Measurements from ENCODE around the gene LITAFD.

LITAFD gene

GRCh38 chr16:8859913-8860881, 22.0 kb upstream of the LITAFD start:
- Histone ChIP-seq H3K36me3 (peaks cover 23 to 86% (median 58%) of the 10 kb centered on the region in 11 experiments), H4K20me1 (peaks cover 69 to 100% (median 92%) of the 10 kb centered on the region in 11 experiments), H3K9ac (peak overlapping the region in 8 of 11 experiments; percentile 11 to 53 (median 30); a peak in 10 of 22 replicates), H3K27me3 (no peaks in the 10 kb centered on the region), H3K4me3 (no peak overlapping the region), H3K4me1 (peaks cover 69 to 100% (median 100%) of the 10 kb centered on the region in 10 experiments), H3K27ac (peak overlapping the region in 7 of 11 experiments; percentile 7 to 62 (median 32); a peak in 10 of 22 replicates), H3K9me3 (replicated peaks in 1 of 11) (no peaks in the 10 kb centered on the region), H3K4me2 (peak overlapping the region in 10 of 11 experiments; percentile 23 to 100 (median 99); a peak in 18 of 22 replicates)
- TF ChIP-seq Cebpa-rat (IDR thresholded peaks at IDR 0.05) = no peak

GRCh38 chr16:8861563-8862308, 20.4 kb upstream of the LITAFD start:
- Histone ChIP-seq H3K27ac (peak overlapping the region in 9 of 11 experiments; percentile 25 to 95 (median 42); a peak in 13 of 22 replicates), H3K9ac (peak overlapping the region in 8 of 11 experiments; percentile 5 to 60 (median 36); a peak in 9 of 22 replicates), H3K36me3 (peaks cover 14 to 81% (median 45%) of the 10 kb centered on the region in 11 experiments), H3K4me1 (peaks cover 70 to 100% (median 98%) of the 10 kb centered on the region in 10 experiments), H3K9me3 (replicated peaks in 1 of 11) (no peaks in the 10 kb centered on the region), H3K4me3 (no peak overlapping the region), H3K4me2 (peak overlapping the region; percentile 29 to 100 (median 99); a peak in 20 of 22 replicates), H3K27me3 (no peaks in the 10 kb centered on the region), H4K20me1 (peaks cover 82 to 100% (median 93%) of the 10 kb centered on the region in 11 experiments)
- no peak for TF ChIP-seq Cebpa-rat (IDR thresholded peaks at IDR 0.05)

- H3K36me3 ChIP-seq = peaks cover 14 to 75% (median 41%) of the 10 kb centered on the region in 11 experiments
- H3K4me1 ChIP-seq = peaks cover 67 to 97% (median 90%) of the 10 kb centered on the region in 10 experiments
- H3K4me2 ChIP-seq = peak overlapping the region; percentile 94 to 100 (median 99); a peak in 19 of 22 replicates
- H3K27ac ChIP-seq = peak overlapping the region in 7 of 11 experiments; percentile 10 to 95 (median 22); a peak in 8 of 22 replicates
- TF ChIP-seq Cebpa-rat (IDR thresholded peaks at IDR 0.05) = no peak
- peak overlapping the region in 4 of 11 experiments; percentile 9 to 94 (median 21); a peak in 3 of 22 replicates for H3K9ac ChIP-seq
- H4K20me1 ChIP-seq = peaks cover 82 to 100% (median 96%) of the 10 kb centered on the region in 11 experiments
- H3K27me3 ChIP-seq = no peaks in the 10 kb centered on the region
- H3K9me3 ChIP-seq (replicated peaks in 1 of 11) = no peaks in the 10 kb centered on the region
- no peak overlapping the region for H3K4me3 ChIP-seq
Measured at GRCh38 chr16:8862309-8863130, 19.6 kb upstream of the LITAFD start.

DNA sequence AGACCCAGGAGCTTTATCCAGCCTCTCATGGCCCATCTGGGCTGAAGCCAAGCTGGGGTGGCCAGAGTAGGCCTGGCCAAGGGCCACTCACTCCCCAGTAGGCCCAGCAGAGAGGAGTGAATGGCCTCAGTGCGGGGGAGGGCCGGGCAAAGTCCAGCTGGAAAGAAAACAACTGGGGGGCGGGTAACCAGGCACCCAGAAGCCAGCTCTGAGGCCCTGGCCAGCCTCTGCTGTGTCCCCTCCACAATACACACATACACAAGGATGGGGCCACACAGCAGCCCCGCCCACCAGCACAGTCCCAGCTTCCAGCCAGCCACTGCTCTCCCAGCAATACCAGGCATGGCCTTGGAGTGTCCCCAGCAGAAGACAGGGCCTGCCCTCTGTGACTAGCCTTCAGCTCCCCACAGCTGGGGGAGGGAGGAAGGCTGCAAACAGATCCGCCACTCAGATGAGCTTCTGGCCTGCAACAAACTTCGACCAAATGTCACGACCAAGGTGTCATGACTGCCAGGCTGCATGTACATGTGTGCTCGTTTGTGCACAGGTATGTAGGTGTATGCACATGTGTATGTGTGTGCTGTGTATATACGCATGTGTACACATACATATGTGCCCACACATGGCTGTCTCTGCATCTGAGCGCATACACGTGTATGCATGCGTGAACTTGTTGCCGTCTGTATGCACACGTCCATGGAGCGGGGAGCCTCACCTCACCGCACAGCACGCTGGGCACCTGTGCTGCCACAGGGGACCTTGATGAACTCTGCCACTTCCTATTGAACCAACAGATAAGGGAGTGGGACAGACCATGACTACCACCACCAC, 18.3 kb upstream of the LITAFD start:
- no peaks in the 10 kb centered on the region for H3K27me3 ChIP-seq
- no peak for TF ChIP-seq Cebpa-rat (IDR thresholded peaks at IDR 0.05)
- peaks cover 58 to 84% (median 77%) of the 10 kb centered on the region in 10 experiments for H3K4me1 ChIP-seq
- H3K9me3 ChIP-seq (replicated peaks in 1 of 11) = no peaks in the 10 kb centered on the region
- H3K4me2 ChIP-seq = peak overlapping the region; percentile 94 to 100 (median 99)
- peak overlapping the region in 9 of 11 experiments; percentile 11 to 95 (median 84); a peak in 15 of 22 replicates for H3K27ac ChIP-seq
- H3K36me3 ChIP-seq = peaks cover 4 to 63% (median 28%) of the 10 kb centered on the region in 11 experiments
- peaks cover 76 to 95% (median 87%) of the 10 kb centered on the region in 11 experiments for H4K20me1 ChIP-seq
- H3K9ac ChIP-seq = peak overlapping the region in 9 of 11 experiments; percentile 81 to 94 (median 91); a peak in 18 of 22 replicates
- peak overlapping the region in 8 of 10 experiments; percentile 43 to 94 (median 74); a peak in 10 of 20 replicates for H3K4me3 ChIP-seq

- H3K4me2 ChIP-seq = peak overlapping the region; percentile 94 to 100 (median 99)
Measured at GRCh38 chr16:8864480-8865110, 17.6 kb upstream of the LITAFD start.

DNA sequence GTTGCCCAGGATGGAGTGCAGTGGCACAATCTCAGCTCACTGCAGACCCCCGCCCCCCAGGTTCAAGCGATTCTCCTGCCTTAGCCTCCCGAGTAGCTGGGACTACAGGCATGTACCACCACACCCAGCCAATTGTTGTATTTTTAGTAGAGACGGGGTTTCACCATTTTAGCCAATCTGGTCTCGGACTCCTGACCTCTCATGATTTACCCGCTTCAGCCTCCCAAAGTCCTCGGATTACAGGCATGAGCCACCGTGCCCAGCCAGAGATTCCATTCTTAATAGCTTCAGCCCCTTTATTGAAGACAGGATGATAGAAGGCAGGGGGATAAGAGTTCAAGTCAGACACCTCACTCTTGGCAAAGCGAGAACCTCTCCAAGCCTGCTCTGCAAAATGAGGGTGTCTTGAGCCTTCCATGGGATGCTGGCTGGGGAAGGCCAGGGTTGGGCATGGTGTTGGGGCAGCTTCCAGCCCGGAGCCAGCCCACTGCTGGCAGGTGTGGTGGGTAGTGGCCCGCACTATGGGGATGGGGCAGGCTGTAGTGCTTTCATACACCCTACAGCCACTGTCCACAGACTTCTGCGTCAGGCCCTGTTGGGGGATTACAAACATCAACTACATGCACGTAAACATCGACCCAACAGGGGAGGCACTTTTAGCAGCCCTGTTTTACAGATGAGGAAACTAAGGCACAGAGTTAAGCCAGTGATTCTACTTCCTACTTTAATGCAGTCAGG, 16.8 kb upstream of the LITAFD start:
- Histone ChIP-seq H3K36me3 (peaks cover 0 to 48% (median 16%) of the 10 kb centered on the region in 11 experiments; a peak in 11 of 22 replicates), H3K4me1 (peaks cover 70 to 81% (median 75%) of the 10 kb centered on the region in 10 experiments), H3K9ac (peak overlapping the region; percentile 22 to 94 (median 90); a peak in 19 of 22 replicates), H3K27me3 (no peaks in the 10 kb centered on the region), H3K4me2 (peak overlapping the region; percentile 94 to 100 (median 99)), H3K27ac (peak overlapping the region in 9 of 11 experiments; percentile 13 to 95 (median 90); a peak in 15 of 22 replicates), H3K9me3 (replicated peaks in 1 of 11) (no peaks in the 10 kb centered on the region), H4K20me1 (peaks cover 61 to 80% (median 72%) of the 10 kb centered on the region in 11 experiments), H3K4me3 (peak overlapping the region in 8 of 10 experiments; percentile 70 to 94 (median 78); a peak in 15 of 20 replicates)
- no peak for TF ChIP-seq Cebpa-rat (IDR thresholded peaks at IDR 0.05)

More at GRCh38 chr16:8864480-8865110, 17.6 kb upstream of the LITAFD start:
- Histone ChIP-seq H3K27me3 (no peaks in the 10 kb centered on the region), H3K4me3 (peak overlapping the region in 8 of 10 experiments; percentile 43 to 94 (median 74); a peak in 17 of 20 replicates), H3K27ac (peak overlapping the region in 9 of 11 experiments; percentile 13 to 95 (median 84); a peak in 17 of 22 replicates), H4K20me1 (peaks cover 68 to 87% (median 79%) of the 10 kb centered on the region in 11 experiments), H3K9me3 (replicated peaks in 1 of 11) (no peaks in the 10 kb centered on the region), H3K4me1 (peaks cover 62 to 81% (median 74%) of the 10 kb centered on the region in 10 experiments), H3K9ac (peak overlapping the region; percentile 22 to 94 (median 90); a peak in 21 of 22 replicates), H3K36me3 (peaks cover 0 to 55% (median 21%) of the 10 kb centered on the region in 11 experiments; a peak in 13 of 22 replicates)
- TF ChIP-seq Cebpa-rat (IDR thresholded peaks at IDR 0.05) = no peak

All from BLaER1 treated with 17β-estradiol and CSF1 and Interleukin-3, amounts not matched to agents 10 nM and 100 nM (cell line).